Upper lobe of right lung (tissue), 1 donor: ENCODE measurements around the gene ADNP. TPM values are rescaled to one million over a fixed set of nuclear protein-coding genes. Genes with fewer than 3 reads are reported as not detected.
A peak's percentile ranks its signal among the peaks of the same experiment; 100 is the strongest.

Experiments used
- ATAC-seq: fragments of 200-7000 bp; cut with Tn5 transposase; one replicate; pipeline ENCODE4 v1.9.1; 2020; ENCODE audit warnings: mild to moderate bottlenecking, moderate library complexity
- DNase-seq: peaks from one replicate; pipeline ENCODE4 v3.0.0-alpha.2; 2020
- H3K27ac ChIP-seq: fragments of 200-600 bp; one replicate; pipeline ENCODE4 v1.8.0; 2022
- H3K27me3 ChIP-seq: fragments of 200-600 bp; one replicate; pipeline ENCODE4 v1.8.0; 2022; ENCODE audit warnings: mild to moderate bottlenecking
- H3K36me3 ChIP-seq: fragments of 200-600 bp; one replicate; pipeline ENCODE4 v1.8.0; 2022
- H3K4me1 ChIP-seq: fragments of 200-600 bp; one replicate; pipeline ENCODE4 v1.8.0; 2022
- H3K4me3 ChIP-seq: fragments of 200-600 bp; one replicate; pipeline ENCODE4 v1.8.0; 2022; ENCODE audit warnings: mild to moderate bottlenecking
- H3K9me3 ChIP-seq: fragments of 200-600 bp; one replicate; pipeline ENCODE4 v1.8.0; 2022
- intact Hi-C: fragments of 100-400 bp; cut with DNase I; formaldehyde crosslinking; loops from one replicate; pipeline ENCODE4 v1.11.0; 2022
- total RNA-seq: library from RNA; stranded (reverse); fragmentation: NEBNext Ultra II Directional; extraction: Animal tissue kit (Norgen Biotek cat#: 25700); gene quantifications from one replicate; pipeline ENCODE4 v1.2.1, GENCODE V29; 2021
- TF ChIP-seq, protein P1 (sequence below): fragments of 200-600 bp; IDR thresholded peaks from one replicate; pipeline ENCODE4 v1.8.0; 2022; ENCODE audit warnings: antibody characterized with exemption
- donor health status: DM: no; HTN: yes; CAD: no; lungs with severe emphysema.

ADNP gene
- total RNA-seq, 1 donor from 2014 or later, result 54.1 TPM

DNA sequence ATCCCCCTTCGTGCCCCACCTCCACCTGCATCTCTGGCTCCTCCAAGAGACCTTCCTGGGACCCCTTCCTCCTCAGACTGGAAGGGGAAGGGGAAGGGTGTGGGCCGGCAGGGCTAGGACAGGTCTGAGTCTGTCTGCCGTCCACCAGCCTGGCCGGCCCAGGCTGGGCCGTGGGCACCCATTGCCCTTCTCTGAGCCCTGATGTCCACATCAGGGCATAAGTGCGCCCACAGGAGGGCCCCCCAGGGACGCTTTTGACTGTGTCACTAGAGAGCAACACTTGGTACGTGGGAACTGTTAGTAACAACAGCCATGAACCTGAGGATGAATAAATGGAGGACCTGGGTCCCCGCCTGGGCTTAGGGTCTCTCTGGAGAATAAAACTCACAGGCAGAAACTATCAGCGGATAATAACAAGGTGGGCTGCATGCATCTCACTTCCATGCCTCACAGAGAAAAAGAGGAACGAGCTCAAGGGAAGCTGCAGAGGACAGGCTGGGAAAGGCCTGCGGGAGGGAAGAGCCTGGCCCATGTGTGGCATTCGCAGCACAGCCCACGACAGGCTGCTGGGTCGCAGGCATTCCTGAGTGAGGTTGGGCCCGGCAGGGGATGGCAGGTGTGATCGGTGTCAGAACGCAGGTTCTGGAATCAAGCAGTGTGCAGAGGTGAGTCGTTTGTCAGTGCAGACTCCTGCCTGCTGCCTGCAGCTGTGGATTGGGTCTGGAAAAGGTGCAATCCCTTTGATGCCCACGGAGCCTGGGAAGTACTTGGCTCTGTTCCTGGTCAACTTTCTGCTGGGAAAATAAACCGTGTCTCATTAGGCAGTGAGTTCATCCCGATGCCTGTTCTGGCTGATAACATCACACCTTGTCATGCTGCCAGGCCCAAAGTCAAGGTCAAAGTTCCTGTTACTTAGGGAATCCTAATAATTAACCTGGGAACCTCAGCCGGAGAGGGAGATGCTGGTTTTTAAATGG, 75.5 kb downstream of the ADNP start:
- H3K27me3 ChIP-seq, result no peaks in the 10 kb centered on the region
- intact Hi-C loops, result no loop called here
- no peak for ATAC-seq
- TF ChIP-seq, protein P1, sequence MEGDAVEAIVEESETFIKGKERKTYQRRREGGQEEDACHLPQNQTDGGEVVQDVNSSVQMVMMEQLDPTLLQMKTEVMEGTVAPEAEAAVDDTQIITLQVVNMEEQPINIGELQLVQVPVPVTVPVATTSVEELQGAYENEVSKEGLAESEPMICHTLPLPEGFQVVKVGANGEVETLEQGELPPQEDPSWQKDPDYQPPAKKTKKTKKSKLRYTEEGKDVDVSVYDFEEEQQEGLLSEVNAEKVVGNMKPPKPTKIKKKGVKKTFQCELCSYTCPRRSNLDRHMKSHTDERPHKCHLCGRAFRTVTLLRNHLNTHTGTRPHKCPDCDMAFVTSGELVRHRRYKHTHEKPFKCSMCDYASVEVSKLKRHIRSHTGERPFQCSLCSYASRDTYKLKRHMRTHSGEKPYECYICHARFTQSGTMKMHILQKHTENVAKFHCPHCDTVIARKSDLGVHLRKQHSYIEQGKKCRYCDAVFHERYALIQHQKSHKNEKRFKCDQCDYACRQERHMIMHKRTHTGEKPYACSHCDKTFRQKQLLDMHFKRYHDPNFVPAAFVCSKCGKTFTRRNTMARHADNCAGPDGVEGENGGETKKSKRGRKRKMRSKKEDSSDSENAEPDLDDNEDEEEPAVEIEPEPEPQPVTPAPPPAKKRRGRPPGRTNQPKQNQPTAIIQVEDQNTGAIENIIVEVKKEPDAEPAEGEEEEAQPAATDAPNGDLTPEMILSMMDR, result no peak
- no peak overlapping the region for H3K27ac ChIP-seq
- no peaks in the 10 kb centered on the region for H3K36me3 ChIP-seq
- no peaks in the 10 kb centered on the region for H3K4me1 ChIP-seq
- H3K9me3 ChIP-seq, result no peaks in the 10 kb centered on the region
- no peak overlapping the region for H3K4me3 ChIP-seq
- DNase-seq, result no peak

DNA sequence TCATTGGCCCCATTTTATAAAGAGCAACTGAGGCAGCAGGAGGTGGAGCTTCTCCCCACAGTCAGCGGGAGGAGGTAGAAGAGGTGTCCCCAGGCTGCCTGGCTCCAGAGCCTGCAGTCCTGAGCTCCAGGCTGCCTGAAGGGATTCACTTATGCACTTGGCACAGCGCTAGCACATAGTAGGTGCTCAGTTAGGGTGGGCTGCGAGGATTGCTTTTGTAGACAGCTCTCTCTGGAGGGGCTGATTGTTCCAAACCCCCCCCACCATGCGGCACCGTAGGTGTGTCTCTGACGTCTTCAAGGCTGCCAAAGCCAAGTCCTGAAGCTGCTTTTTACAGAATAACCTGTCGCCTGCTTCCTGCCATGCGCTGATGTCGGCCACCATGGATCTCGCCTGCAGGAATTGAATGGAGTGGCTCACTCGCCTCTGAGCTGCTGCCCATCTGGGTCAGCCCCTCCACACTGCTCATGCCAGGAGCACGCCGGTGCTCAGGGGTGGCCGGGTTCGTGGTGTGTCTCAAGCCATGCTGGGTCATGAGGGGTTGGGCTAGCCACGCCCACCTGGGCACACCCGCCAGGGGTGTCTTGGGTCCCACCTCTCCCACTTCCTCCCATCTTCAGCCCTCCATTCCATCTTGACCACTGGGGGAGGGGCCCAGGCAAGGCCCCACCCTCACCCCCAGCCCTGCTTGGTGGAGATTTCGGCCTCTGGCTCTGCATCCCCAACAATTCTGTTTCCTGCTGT, 76.6 kb downstream of the ADNP start:
- ATAC-seq, result peak; percentile 12
- TF ChIP-seq, protein P1, result no peak

DNA sequence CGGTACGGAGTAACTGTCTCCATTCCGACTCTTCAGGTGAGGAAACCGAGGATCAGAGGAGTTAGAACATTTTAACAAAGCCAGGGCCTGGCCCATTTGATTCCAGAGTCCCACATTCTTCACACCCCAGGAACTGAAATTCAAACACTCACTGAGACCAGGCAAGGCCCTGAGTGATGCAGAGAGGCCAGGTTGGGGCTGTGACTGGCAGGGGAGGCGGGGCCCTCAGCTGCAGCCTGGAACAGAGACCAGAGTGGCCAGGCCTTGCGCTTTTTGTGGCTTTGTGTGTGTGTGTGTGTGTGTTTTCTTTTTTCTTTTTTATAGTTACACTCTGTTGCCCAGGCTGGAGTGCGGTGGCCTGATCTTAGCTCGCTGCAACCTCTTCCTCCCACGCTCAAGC, 79.2 kb downstream of the ADNP start:
- Histone ChIP-seq H3K36me3 (no peaks in the 10 kb centered on the region), H3K27ac (no peak overlapping the region), H3K4me1 (peaks cover 9% of the 10 kb centered on the region), H3K4me3 (no peak overlapping the region), H3K27me3 (no peaks in the 10 kb centered on the region), H3K9me3 (no peaks in the 10 kb centered on the region)
- TF ChIP-seq, protein P1, result no peak
- intact Hi-C loops, result no loop called here
- ATAC-seq (no peak), DNase-seq (no peak)

More for the DNA sequence above, 76.6 kb downstream of the ADNP start:
- no peak overlapping the region for H3K27ac ChIP-seq
- no peaks in the 10 kb centered on the region for H3K4me1 ChIP-seq
- no peaks in the 10 kb centered on the region for H3K36me3 ChIP-seq
- H3K4me3 ChIP-seq, result no peak overlapping the region
- intact Hi-C loops, result no loop called here
- no peaks in the 10 kb centered on the region for H3K27me3 ChIP-seq
- no peak for DNase-seq
- no peaks in the 10 kb centered on the region for H3K9me3 ChIP-seq

DNA sequence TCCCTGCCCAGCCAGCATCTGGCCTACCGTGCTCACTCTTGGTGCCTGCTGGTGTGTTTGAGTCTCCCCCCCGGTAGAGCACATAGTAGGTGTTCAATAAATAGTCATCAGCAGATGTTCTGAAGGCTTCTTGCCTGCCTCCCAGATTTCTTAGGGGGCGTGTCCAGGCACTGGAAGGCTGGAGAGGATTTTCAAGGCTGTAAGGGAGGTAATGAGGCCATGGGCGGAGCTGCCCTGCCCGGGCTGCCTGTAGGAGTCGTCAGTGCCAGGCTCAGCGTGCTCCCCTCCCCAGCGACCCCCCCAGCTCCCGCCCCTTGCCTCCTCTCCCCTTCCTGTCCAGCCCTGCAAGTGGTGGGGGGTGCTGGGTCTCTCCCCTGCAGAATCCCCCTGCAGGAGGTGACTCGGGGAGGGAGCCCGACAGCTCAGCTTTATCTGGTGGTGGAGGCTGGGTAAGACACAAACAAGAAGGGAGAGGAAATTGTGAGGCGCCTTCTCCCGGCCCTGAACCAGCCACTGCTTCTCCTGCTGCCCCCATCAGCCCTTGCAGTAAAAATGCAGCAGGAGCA, 80.4 kb downstream of the ADNP start:
- no peaks in the 10 kb centered on the region for H3K27me3 ChIP-seq
- H3K9me3 ChIP-seq, result no peaks in the 10 kb centered on the region
- no peaks in the 10 kb centered on the region for H3K36me3 ChIP-seq
- DNase-seq (no peak), ATAC-seq (no peak)
- H3K4me3 ChIP-seq, result no peak overlapping the region
- TF ChIP-seq, protein P1, result no peak
- intact Hi-C loops, result no loop called here
- no peak overlapping the region for H3K27ac ChIP-seq
- peaks cover 9% of the 10 kb centered on the region for H3K4me1 ChIP-seq

DNA sequence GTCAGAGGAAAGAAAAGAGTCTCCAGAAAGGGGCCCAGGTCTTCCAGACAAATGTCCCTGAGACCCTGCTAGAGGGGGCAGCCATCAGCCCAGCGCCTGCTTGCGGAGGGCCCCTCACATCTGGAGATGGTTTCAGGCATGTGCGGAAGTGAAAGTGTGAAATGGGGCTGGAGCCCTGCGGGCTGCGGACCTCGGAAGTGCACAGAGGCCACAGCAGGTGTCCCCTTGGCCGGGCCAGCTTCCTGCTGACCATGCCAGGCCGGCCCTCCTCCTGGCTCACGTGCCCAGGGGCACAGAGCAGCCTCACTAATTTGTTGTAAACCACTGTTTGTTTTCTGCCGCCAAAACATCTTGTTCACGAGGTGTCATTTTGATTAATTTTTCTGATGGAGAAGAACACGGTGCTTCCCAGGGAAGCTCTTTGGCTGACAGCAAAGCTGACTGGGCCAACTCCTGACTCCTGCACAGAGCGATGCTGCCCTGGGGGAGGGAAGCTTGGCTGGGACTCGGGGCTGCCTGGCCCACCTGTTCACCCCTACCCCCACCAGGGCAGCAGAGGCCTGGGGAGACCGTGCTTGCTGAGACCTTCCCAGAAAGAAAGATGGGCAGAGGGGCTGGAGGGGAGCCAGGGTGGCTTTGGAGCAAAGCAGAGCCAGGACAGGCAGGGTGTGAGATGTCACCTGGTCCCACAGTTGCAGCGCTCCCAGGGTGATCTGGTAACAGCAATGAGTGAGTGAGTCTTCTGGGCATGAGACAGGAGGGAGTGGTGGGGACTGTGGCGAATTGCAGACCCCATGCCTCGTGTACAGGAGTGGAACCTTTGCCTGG, 82.2 kb downstream of the ADNP start:
- intact Hi-C loops, result no loop called here

More for the DNA sequence above, 82.2 kb downstream of the ADNP start:
- no peaks in the 10 kb centered on the region for H3K36me3 ChIP-seq
- DNase-seq (no peak), ATAC-seq (peak; percentile 66)
- H3K4me3 ChIP-seq, result peak overlapping the region; percentile 21
- H3K4me1 ChIP-seq, result peaks cover 9% of the 10 kb centered on the region
- no peaks in the 10 kb centered on the region for H3K27me3 ChIP-seq
- TF ChIP-seq, protein P1, result no peak
- H3K27ac ChIP-seq, result peak overlapping the region; percentile 11
- H3K9me3 ChIP-seq, result no peaks in the 10 kb centered on the region
